ENCODE measurements around the gene PAX7. TPM values are rescaled to one million over a fixed set of nuclear protein-coding genes. Genes with fewer than 3 reads are reported as not detected.
A peak's percentile ranks its signal among the peaks of the same experiment; 100 is the strongest.

PAX7 gene
- total and polyA plus RNA-seq, 9 of the 15 experiments (the other 6 are each of a cell fraction or from before 2014, with no cell fraction given), result not detected

DNA sequence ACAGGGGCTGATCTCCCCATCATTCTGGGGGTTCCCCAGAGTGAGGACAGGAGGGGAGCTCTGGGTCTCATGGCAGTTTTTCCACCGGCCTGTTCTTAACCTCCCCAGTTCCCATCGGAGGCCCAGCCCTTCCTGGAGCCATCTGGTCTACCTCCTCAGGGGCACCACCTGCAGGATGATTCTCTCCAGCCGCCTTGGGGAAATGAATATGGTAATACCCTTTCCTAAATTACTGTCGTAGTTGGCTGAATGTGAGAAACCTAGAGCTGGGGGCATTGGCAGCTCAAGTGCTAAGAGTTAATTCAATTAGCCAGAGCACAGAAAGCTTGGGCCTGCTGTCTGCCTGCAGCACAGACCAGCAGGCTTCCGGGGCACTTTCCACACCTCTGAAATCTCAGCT, 163.9 kb downstream of the PAX7 start:
- in situ Hi-C loops (cut with MboI) (no loop called here), intact Hi-C loops (cut with micrococcal nuclease) (no loop called here)
- ATAC-seq (peak; percentile 73), FAIRE-seq (no peak), DNase-seq (ENCODE audit: extremely low read depth in 1 of 4, low spot score in 3 of 4) (peak; percentile 30 to 68 (median 57))
- peaks cover 18 to 31% of the 10 kb centered on the region in 2 experiments; a peak in 4 of 5 replicates for H3K27me3 ChIP-seq (ENCODE audit: control insufficient read depth in 2 of 2, insufficient read depth in 2 of 2, low read length in 2 of 2)
- H2AFZ ChIP-seq (ENCODE audit: low read depth, low read length), result no peak overlapping the region
- peaks cover 0 to 5% of the 10 kb centered on the region in 2 experiments; a peak in 3 of 5 replicates for H3K4me1 ChIP-seq (replicated peaks in 1 of 2; ENCODE audit: control insufficient read depth in 2 of 2, insufficient read depth in 2 of 2, low read length in 2 of 2)
- H3K27ac ChIP-seq (ENCODE audit: extremely low read depth, low read depth, low read length), result no peak overlapping the region
- no peaks in the 10 kb centered on the region for H3K36me3 ChIP-seq (ENCODE audit: control insufficient read depth, insufficient read depth, low read length)
- BruUV-seq (replicated peaks), result no TSS peak
- CTCF ChIA-PET (ENCODE audit: low intra/inter-chr PET ratio), result no interaction called here
- H3K4me2 ChIP-seq (ENCODE audit: insufficient read depth, low read length), result no peak overlapping the region
- H3K9me1 ChIP-seq (ENCODE audit: control insufficient read depth, insufficient read depth, low read length), result no peaks in the 10 kb centered on the region
- 9% methylated on average over 5 of the region's 5 CpGs for WGBS (ENCODE audit: insufficient coverage, low coverage, missing lambda C conversion rate)
- H3K79me2 ChIP-seq (ENCODE audit: control insufficient read depth, insufficient read depth, low read length), result no peaks in the 10 kb centered on the region
- TF ChIP-seq ZNF778 (CRISPR knock-in tag; IDR thresholded peaks at IDR 0.05), result no peak
- TF ChIP-seq, protein P1, sequence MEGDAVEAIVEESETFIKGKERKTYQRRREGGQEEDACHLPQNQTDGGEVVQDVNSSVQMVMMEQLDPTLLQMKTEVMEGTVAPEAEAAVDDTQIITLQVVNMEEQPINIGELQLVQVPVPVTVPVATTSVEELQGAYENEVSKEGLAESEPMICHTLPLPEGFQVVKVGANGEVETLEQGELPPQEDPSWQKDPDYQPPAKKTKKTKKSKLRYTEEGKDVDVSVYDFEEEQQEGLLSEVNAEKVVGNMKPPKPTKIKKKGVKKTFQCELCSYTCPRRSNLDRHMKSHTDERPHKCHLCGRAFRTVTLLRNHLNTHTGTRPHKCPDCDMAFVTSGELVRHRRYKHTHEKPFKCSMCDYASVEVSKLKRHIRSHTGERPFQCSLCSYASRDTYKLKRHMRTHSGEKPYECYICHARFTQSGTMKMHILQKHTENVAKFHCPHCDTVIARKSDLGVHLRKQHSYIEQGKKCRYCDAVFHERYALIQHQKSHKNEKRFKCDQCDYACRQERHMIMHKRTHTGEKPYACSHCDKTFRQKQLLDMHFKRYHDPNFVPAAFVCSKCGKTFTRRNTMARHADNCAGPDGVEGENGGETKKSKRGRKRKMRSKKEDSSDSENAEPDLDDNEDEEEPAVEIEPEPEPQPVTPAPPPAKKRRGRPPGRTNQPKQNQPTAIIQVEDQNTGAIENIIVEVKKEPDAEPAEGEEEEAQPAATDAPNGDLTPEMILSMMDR (IDR thresholded peaks at IDR 0.05 in 2 of 3, conservative IDR thresholded peaks at IDR 0.05 in 1 of 3; ENCODE audit: insufficient read depth in 2 of 3, low read depth in 1 of 3, low read length in 3 of 3), result peak; percentile 27 to 39 (median 31); a peak in 3 of 6 replicates
- H3K9me3 ChIP-seq (replicated peaks; ENCODE audit: control insufficient read depth, insufficient read depth, low read depth, low read length), result no peaks in the 10 kb centered on the region
- no peak overlapping the region for H3K4me3 ChIP-seq
- no peaks in the 10 kb centered on the region for H4K20me1 ChIP-seq (replicated peaks; ENCODE audit: control insufficient read depth, insufficient read depth, low read length)
- no peak overlapping the region for H3K9ac ChIP-seq (ENCODE audit: insufficient read depth in 1 of 2, low read depth in 2 of 2, low read length in 2 of 2)
- POLR2A ChIA-PET, result interaction anchor here (0.6 kb wide), 1 partner anchor 66 kb away, joined by 3 read pairs; no protein-coding TSS in a partner anchor
